Hematopoietic multipotent progenitor cell treated with erythropoietin and hydrocortisone succinate and interleukin-3 and kit ligand, for 8 days (in vitro differentiated cells): ENCODE measurements around the gene ACAD11.

ENCODE experiments used
- DNase-seq: peaks from one replicate; pipeline ENCODE4 v3.0.0-alpha.2; 2015

Gene ACAD11

DNA sequence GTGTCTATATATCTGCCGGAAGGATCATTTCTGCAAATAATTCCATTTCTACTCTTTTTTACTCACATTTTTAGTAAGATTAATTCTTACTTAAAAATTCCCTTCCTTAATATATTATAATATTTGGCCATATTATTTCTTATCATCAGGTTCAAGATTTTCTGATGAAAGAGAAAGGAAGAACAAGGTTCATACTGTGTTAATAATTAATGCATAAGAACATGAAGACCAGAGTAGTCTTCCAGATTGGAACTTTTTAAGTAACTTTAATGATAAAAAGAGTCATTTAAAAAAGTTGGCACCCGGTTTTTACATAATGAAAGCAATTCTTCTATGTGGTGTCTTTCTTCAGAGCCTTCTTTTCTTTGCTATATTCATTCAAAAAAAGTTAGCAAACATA lies 61.9 kb downstream of the ACAD11 start:
- no peak for DNase-seq

DNA sequence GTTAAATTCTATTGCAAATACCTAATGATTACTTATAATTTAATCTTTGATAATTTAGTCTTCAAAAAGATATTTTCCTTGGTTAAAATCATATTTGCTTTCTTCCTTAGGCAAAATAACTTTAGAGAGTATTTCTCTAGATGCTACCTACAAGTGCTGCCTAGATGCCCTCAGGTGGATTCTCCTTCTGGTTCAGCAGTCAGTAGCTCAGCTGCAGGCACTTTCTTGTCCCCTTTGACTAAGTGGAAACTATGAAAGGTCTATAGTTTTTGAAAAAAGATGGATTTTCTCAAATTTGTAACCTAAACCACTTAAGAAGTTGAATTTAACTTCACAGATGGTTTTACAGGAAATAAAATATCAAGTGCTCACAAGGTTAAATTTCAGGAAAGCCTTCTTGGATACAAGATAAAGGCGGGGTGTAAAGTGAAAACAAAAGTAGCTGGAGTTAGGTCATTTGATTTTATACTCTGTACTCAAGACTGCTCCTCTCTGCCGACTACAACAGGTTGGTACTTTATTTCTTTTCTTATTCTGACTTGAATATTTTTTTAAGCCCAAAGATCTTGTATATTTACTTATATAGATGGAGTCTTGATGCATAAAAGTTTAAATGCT lies 62.7 kb downstream of the ACAD11 start, which contains the start of gene ACKR4:
ACKR4 (plus strand) TSS at position 455 of the 618 bp plus-strand sequence. CDS start 3,128 bp downstream, outside the sequence.
- DNase-seq = no peak

DNA sequence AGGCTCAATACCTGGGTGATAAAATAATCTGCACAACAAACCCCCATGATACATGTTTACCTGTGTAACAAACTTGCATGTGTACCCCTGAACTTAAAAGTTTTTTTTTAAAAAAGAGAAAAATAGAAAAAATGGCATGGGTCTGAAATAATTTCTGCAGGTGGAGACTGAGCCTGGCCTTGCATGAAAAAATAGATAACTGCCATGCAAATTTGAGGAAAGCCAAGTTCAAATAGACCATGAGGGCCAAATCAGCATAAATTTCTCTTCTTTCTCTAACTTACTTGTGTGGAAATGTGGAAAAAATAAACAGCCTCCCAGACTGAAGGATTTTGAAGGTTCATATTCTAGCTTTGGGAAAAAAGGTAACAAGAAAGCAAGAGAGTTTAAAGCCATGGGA lies 63.3 kb downstream of the ACAD11 start:
- DNase-seq = no peak

DNA sequence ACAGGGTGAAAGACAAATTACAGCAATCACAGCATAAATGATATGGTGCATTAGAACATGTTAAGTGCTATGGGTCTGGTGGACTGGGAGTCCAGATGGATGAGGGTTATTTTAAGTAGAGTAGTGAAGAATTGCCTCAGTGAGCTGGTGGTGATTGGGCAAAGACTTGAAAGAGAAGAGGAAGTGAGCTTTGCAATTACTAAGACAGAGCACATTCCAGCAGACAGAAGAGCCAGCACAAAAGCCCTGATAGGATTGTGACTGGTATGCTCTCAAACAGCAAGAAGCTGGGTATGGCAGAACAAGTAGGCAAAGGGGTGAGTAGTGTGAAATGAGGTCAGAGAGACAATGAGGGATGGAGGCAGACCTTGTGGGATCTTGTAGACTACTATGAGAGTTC lies 64.6 kb downstream of the ACAD11 start:
- no peak for DNase-seq

GRCh38 chr3:132594498-132594897 lies 65.1 kb downstream of the ACAD11 start:
- no peak for DNase-seq

- DNase-seq = no peak
Measured at GRCh38 chr3:132593947-132594323, 65.7 kb downstream of the ACAD11 start.

GRCh38 chr3:132593241-132593946 lies 66.2 kb downstream of the ACAD11 start:
- DNase-seq = no peak

DNA sequence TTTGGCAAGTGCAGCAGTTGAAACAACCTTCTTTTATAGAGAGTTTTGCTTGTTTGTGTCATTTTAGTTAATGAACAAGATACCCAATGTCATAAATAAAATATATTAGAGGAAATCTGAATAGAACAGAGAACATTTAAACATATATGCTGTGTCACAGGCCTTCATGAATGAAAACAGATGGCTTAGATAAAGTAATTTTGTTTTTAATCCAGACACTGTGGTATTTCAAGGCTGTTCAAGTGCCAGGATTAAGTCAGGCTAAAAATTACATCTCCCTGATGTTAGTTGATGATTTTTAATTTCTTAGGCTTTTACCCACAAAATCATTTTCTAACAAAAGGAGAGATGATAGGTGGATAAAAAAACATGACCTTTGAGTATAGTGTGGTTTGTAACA lies 67.4 kb downstream of the ACAD11 start:
- DNase-seq = no peak

GRCh38 chr3:132587401-132587800 lies 72.2 kb downstream of the ACAD11 start:
- no peak for DNase-seq

DNA sequence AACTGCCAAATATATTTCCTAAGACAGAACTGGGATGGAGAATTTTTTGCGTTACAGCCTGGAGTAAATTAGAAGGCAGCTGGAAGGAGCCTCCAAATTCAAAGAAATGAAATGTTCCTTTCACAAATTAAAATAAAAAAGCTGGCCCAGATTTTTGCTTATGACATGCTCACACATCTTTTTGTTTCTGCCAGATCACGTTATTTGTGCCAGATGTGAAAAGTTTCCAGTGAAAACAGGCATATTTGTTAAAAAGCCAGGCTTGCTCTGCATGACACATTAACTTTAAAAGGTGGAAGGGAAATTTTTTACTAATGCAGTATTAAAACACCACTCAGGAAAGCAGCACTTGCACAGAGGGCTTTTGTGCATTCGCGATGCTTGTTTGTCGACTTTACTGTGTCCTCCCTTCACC lies 85.8 kb downstream of the ACAD11 start:
- no peak for DNase-seq

- no peak for DNase-seq
Measured at GRCh38 chr3:132570016-132570415, 89.6 kb downstream of the ACAD11 start.

GRCh38 chr3:132569580-132569979 lies 90.0 kb downstream of the ACAD11 start:
- no peak for DNase-seq

DNA sequence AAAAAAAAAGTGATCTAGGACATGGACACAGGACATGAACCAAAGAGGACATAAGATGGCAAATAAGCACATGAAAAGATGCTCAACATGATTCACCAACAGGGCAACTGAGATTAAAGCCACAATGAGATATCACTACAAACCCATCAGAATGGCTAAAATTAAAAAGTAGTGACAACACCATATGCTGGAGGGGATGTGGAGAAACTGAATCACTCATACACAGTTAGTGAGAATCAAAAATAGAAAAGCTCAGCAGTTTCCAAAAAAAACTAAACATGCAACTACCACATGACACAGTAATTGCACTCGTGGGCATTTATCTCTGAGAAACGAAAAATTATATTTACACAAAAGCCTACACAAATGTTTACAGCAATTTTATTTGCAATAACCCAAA lies 90.5 kb downstream of the ACAD11 start:
- DNase-seq = no peak

GRCh38 chr3:132568422-132568821 lies 91.2 kb downstream of the ACAD11 start:
- no peak for DNase-seq

- DNase-seq = no peak
Measured at GRCh38 chr3:132564070-132564465, 95.5 kb downstream of the ACAD11 start.

DNA sequence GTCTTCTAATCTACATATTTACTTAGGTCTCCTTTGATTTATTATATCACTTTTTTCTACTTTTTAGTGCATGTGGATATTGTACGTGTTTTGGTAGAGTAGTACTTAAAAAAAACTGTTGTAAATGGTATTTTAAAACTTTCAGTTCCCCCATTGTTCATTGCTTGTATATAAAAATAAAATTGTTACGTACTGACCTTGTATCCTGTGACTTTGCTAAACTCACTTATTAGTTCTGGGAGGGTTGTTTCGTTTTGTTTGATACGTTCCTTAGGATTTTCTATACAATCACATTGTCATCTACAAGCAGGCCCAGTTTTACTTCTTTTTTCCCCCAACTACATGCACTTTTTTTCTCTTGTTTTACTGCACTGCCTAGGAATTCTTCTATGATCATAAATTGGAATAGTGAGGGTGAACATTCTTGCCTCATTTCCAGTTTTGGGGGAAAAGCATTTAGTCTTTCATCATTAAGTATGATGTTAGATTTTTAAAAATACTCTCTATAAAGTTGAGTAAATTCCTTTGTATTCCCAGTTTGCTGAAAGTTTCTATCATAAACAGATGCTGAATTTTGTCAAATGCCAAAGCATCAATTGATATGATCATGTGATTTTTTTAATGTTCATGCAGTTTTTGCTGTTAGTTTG lies 96.1 kb downstream of the ACAD11 start:
- DNase-seq = no peak

DNA sequence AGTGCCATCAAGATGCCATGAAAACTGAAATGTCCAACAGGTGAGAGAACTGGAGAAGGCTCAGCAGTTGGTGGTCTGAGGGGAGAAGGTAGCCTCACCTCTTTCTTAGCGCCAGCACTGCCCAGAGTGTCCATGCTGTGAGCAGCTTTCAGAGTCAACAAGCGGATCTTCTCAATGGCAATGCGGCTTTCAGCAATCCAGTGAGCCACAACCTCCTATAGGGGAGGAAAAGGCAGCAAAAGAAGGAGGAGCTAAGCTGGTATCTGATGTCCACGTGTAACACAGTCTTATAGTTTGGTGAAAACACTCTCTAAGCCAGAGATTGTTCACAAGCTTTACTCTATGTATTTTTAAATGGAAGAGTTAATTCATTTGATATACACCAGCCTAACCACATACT lies 98.6 kb downstream of the ACAD11 start:
- DNase-seq = no peak

GRCh38 chr3:132556508-132557159 lies 103.0 kb downstream of the ACAD11 start:
- DNase-seq = peak; percentile 25

- DNase-seq = peak; percentile 28
Measured at GRCh38 chr3:132556036-132556386, 103.6 kb downstream of the ACAD11 start.

- no peak for DNase-seq
Measured at GRCh38 chr3:132555306-132556035, 104.1 kb downstream of the ACAD11 start.

DNA sequence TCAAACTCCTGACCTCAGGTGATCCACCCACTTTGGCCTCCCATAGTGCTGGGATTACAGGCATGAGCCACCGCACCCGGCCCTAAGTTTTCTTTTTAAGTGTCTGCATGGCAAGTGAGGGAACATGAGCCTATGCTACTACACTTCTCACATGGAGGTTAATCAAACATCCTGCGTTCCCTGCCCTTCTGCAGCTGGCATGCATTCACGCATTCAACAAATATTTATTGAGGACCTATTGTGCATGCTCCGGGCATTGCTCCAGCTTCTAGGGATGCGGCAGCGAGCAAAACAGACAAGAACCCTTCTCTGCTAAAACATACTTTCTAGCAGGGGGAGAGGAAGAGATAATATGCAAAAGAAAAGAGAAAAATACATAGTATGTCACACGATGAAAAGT lies 105.2 kb downstream of the ACAD11 start:
- no peak for DNase-seq

DNA sequence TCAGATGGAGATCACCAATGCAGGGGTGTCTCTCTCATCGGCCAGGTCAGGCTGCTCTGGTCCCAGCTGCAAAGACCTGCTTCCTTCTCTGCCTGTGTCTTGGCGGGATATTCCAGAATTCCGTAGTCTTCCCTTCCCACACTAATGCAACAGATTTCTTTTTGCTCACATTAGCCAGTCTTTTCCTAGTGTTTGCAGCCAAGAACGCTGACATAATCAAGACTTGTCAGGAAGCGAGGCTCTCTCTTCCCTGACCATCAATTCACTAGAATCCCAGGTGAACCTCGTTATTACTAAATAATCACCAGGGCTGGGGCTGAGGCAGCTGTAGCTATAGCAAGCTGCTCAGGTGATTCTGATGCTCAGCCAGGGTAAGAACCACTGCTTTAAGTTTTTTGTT lies 105.8 kb downstream of the ACAD11 start:
- DNase-seq = no peak
